ENCODE results near the gene GLTPD2. TPM values are rescaled to one million over a fixed set of nuclear protein-coding genes. Genes with fewer than 3 reads are reported as not detected.

The GLTPD2 gene
- total and polyA plus RNA-seq, 2 donors (not counting 3 experiments of a cell fraction or from before 2014, with no cell fraction given): not detected

- H2AFZ ChIP-seq (ENCODE audit: low read depth, low read length): no peak overlapping the region
- intact Hi-C loops (cut with micrococcal nuclease): no loop called here
- no peak overlapping the region for H3K9ac ChIP-seq (replicated peaks; ENCODE audit: extremely low read depth, insufficient read depth, low read length)
- no TSS peak for BruUV-seq (replicated peaks)
- no peaks in the 10 kb centered on the region for H3K9me1 ChIP-seq (replicated peaks; ENCODE audit: control insufficient read depth, extremely low read depth, insufficient read depth, low read length)
- CTCF ChIA-PET: no interaction called here
- dilution Hi-C loops (cut with MboI; ENCODE audit: extremely low pct_ligation_motif_present, low sequenced_read_pairs): no loop called here
- DNase-seq (ENCODE audit: low read depth, low spot score) (no peak), FAIRE-seq (no peak)
- no peaks in the 10 kb centered on the region for H3K79me2 ChIP-seq (ENCODE audit: control insufficient read depth, insufficient read depth, low read length)
- H3K27me3 ChIP-seq (ENCODE audit: control insufficient read depth in 2 of 2, insufficient read depth in 2 of 2, low read length in 2 of 2): peaks cover 4 to 6% of the 10 kb centered on the region in 2 experiments
- H3K36me3 ChIP-seq (ENCODE audit: control insufficient read depth in 2 of 2, extremely low read depth in 1 of 2, insufficient read depth in 2 of 2, low read length in 2 of 2): no peaks in the 10 kb centered on the region
- H3K27ac ChIP-seq (ENCODE audit: insufficient read depth, low read depth, low read length): no peak overlapping the region
- POLR2A ChIA-PET: no interaction called here
- TF ChIP-seq GATA2 (IDR thresholded peaks at IDR 0.05; ENCODE audit: insufficient read depth, insufficient read length, low read depth, low read length) (no peak), EZH2 (IDR thresholded peaks at IDR 0.05; ENCODE audit: borderline replicate concordance, low read depth, low read length, severe bottlenecking) (no peak), CTCF (IDR thresholded peaks at IDR 0.05; ENCODE audit: extremely low read depth in 1 of 2, insufficient read depth in 1 of 2, low read depth in 1 of 2, low read length in 2 of 2) (no peak), MAX (IDR thresholded peaks at IDR 0.05; ENCODE audit: insufficient read depth, insufficient read length) (no peak), FOS (IDR thresholded peaks at IDR 0.05; ENCODE audit: borderline replicate concordance, insufficient read depth, low read length) (no peak)
- H3K4me2 ChIP-seq (ENCODE audit: insufficient read depth, low read length): no peak overlapping the region
- H4K20me1 ChIP-seq (replicated peaks; ENCODE audit: control insufficient read depth, extremely low read depth, insufficient read depth, low read length): no peaks in the 10 kb centered on the region
- no peaks in the 10 kb centered on the region for H3K9me3 ChIP-seq (replicated peaks; ENCODE audit: control insufficient read depth, insufficient read depth, low read length)
- no peak overlapping the region for H3K4me3 ChIP-seq (replicated peaks in 1 of 3; ENCODE audit: insufficient read depth in 1 of 3, low read depth in 1 of 3, low read length in 3 of 3)
- H3K4me1 ChIP-seq (ENCODE audit: control insufficient read depth, extremely low read depth, insufficient read depth, low read length): no peaks in the 10 kb centered on the region
Observed at GRCh38 chr17:4768298-4768697, 20.5 kb upstream of the GLTPD2 start.

GRCh38 chr17:4769628-4770027, 19.1 kb upstream of the GLTPD2 start:
- no peaks in the 10 kb centered on the region for H3K36me3 ChIP-seq (ENCODE audit: control insufficient read depth in 2 of 2, extremely low read depth in 1 of 2, insufficient read depth in 2 of 2, low read length in 2 of 2)
- no peak overlapping the region for H3K4me2 ChIP-seq (ENCODE audit: insufficient read depth, low read length)
- dilution Hi-C loops (cut with MboI; ENCODE audit: extremely low pct_ligation_motif_present, low sequenced_read_pairs): no loop called here
- no peaks in the 10 kb centered on the region for H4K20me1 ChIP-seq (replicated peaks; ENCODE audit: control insufficient read depth, extremely low read depth, insufficient read depth, low read length)
- DNase-seq (ENCODE audit: low read depth, low spot score): no peak
- TF ChIP-seq FOS (IDR thresholded peaks at IDR 0.05; ENCODE audit: borderline replicate concordance, insufficient read depth, low read length): no peak
- no peak for TF ChIP-seq JUN (IDR thresholded peaks at IDR 0.05; ENCODE audit: borderline replicate concordance, insufficient read depth, insufficient read length, low read depth)
- TF ChIP-seq MYC (IDR thresholded peaks at IDR 0.05; ENCODE audit: low read depth, low read length): no peak
- TF ChIP-seq POLR2A (IDR thresholded peaks at IDR 0.05; ENCODE audit: low read depth, low read length): no peak
- no peak for TF ChIP-seq POLR2AphosphoS5 (IDR thresholded peaks at IDR 0.05; ENCODE audit: insufficient read depth, low read depth, low read length)
- TF ChIP-seq EZH2 (IDR thresholded peaks at IDR 0.05; ENCODE audit: borderline replicate concordance, low read depth, low read length, severe bottlenecking): no peak
- no peak for TF ChIP-seq MAX (IDR thresholded peaks at IDR 0.05; ENCODE audit: insufficient read depth, insufficient read length)
- TF ChIP-seq CTCF (IDR thresholded peaks at IDR 0.05; ENCODE audit: extremely low read depth in 1 of 2, insufficient read depth in 1 of 2, low read depth in 1 of 2, low read length in 2 of 2): no peak
- no peak for TF ChIP-seq GATA2 (IDR thresholded peaks at IDR 0.05; ENCODE audit: insufficient read depth, insufficient read length, low read depth, low read length)
- H3K79me2 ChIP-seq (ENCODE audit: control insufficient read depth, insufficient read depth, low read length): no peaks in the 10 kb centered on the region
- H3K9me3 ChIP-seq (replicated peaks; ENCODE audit: control insufficient read depth, insufficient read depth, low read length): no peaks in the 10 kb centered on the region
- no peak overlapping the region for H3K9ac ChIP-seq (replicated peaks; ENCODE audit: extremely low read depth, insufficient read depth, low read length)
- H3K27me3 ChIP-seq (ENCODE audit: control insufficient read depth in 2 of 2, insufficient read depth in 2 of 2, low read length in 2 of 2): peaks cover 4 to 6% of the 10 kb centered on the region in 2 experiments
- BruUV-seq (replicated peaks): no TSS peak
- no peaks in the 10 kb centered on the region for H3K4me1 ChIP-seq (ENCODE audit: control insufficient read depth, extremely low read depth, insufficient read depth, low read length)
- ChIA-PET POLR2A (no interaction called here), CTCF (interaction anchor here (2.7 kb wide), 1 partner anchor 10 kb away, joined by 9 read pairs; no protein-coding TSS in a partner anchor)
- H2AFZ ChIP-seq (ENCODE audit: low read depth, low read length): no peak overlapping the region
- intact Hi-C loops (cut with micrococcal nuclease): no loop called here
- H3K27ac ChIP-seq (ENCODE audit: insufficient read depth, low read depth, low read length): no peak overlapping the region
- no peak for FAIRE-seq
- H3K4me3 ChIP-seq (replicated peaks in 1 of 3; ENCODE audit: insufficient read depth in 1 of 3, low read depth in 1 of 3, low read length in 3 of 3): no peak overlapping the region
- H3K9me1 ChIP-seq (replicated peaks; ENCODE audit: control insufficient read depth, extremely low read depth, insufficient read depth, low read length): no peaks in the 10 kb centered on the region

Data from endothelial cell of umbilical vein (primary cell).